ENCODE results near the gene NLK.
"Not testable (repeated sequence)": the region's sequence is repeated elsewhere in the genome, so short reads cannot be mapped to it uniquely, and the experiment has no call there.

NLK gene

DNA sequence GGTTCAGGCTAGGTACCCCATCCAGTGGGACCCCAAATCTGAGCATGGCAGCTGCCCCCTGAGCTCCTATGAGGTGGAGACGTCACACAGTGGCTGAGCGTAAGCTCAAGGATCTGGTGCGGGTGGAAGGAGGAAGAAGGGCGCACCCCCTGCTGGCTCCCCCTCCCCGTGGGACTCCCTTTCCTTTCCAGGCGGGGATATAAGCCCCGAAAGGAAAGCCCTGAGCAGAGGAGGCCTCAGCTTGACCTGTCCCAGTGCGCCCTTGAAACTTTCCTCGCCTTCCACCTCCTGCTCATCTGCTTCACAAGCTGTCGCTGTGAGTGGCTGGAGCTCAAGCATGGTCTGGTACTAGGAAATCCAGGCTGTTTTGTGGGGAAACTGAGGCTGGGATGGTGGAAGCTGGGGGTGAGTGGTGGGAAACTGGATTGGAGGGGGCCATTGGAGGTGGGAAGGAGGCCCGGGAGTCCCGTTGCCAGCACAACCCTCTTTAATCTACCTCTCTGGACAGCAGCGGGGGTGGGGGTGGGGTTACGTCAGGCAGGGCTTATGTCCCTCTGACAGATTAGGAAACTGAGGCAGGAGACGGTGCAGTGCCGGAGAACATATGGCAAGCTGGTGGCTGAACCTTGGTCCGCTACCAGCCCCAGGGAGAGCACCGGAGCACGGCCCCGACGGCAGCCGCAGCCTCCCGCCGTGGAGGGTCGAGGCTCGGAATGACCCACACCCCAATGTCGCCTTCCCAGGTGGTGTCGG is 184.3 kb downstream of the NLK start:
- no peak for DNase-seq (ENCODE audit: insufficient read length, low spot score)
- FAIRE-seq = no peak

DNA sequence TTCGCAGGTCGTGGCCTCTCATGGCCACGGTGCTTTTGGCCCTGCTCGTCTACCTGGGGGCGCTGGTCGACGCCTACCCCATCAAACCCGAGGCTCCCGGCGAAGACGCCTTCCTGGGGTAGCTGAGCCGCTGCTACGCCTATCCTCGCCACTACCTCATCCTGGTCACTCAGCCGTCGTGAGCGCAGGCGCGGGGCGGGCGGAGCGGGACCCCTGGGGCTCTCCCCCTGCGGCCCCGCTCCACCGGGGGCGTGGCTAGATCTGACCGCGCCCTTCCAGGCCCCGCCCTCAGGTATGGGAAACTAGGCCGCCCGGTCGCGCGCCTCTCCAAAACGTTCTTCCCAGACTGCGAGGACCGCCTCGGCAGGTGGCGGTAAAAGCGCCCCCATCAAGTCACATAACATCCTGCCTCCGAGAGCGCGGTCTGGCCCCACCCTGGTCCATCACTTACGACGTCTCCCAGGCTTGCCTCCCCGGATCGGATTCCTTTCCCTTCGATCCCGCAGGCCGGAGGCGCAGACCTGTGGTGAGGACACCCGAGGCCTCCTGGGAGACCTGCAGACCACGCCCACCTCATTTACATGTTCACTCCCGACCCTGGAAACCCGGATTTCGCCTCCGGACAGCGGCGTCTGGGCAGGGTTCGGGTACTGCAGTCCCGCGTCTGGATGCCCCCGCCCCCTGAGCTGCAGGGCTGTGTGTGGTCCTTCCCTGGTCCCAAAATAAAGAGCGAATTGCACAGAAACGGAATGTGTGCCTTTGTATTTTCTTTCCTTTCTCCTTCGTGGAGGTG is 185.0 kb downstream of the NLK start:
- FAIRE-seq (no peak), DNase-seq (ENCODE audit: insufficient read length, low spot score) (no peak)

DNA sequence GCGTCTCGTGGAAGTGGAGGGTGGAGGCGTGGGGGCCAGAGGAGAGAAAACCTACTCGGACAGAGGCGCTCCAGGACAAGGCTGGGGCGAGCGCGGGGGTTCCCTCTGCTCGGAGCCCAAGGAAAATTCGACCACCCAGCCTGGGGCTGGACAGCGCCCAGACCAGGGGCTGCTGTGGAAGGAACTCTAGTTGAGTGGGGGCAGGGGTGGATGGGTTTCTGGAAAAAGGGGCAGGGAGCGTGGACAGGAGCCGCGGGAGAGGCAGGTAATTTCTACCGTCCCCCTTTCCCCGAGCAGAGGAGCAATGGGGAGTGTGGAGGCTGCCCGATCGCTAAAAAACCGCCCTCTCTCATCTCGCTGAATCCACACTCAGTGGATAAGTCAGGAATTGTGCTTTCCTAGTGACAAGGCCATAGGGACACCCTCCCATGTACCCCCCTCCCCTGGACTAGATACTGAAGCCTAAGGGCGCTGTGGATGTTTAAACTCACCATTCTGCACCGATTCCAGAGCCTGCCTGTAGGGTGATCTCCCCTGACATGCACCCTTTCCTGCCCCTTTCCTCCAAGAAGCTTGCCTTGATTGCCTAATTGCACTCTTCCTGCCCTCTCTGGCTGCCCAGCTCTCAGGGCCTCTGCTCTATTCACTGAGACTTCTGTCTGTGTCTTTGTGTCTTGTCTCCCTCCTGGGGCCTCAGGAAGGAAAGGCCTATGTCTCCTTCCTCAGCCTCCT is 185.8 kb downstream of the NLK start:
- FAIRE-seq (no peak), DNase-seq (ENCODE audit: insufficient read length, low spot score) (no peak)

DNA sequence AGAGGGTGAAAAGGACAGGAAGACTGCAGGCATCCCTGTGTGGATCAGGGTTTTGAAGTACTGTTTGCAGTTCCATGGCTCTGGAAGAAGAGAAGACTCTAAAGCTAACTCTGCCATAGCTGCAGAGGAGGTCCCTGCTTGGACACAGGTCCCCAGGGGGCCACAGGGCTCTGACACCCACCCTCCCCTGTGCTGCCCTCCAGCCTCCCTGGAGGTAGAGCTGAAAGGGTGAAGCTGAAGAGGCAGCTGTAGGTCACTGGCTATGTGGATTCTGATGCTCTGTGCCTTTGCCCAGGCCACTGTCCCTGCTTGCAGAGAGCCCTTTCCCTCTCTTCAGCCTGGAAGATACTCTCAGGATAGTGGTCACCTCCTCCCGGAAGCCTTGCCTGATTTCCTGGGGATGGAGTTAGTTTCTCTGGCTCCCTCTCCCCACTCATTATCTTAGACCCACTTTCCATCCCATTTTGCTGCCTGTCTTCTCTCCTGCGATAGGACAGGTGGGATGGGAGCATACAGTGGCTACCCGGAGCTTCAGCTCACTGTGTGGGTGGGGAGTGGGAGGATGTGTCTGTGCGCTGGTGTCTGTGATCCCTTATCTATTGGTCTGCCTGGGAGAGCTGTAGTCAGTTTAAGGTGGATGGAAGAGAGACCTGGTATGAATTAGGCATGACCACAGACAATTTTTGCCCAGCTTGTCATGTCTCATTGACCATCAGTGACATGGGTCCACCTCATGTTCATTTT is 186.7 kb downstream of the NLK start:
- FAIRE-seq (no peak), DNase-seq (ENCODE audit: insufficient read length, low spot score) (no peak)

DNA sequence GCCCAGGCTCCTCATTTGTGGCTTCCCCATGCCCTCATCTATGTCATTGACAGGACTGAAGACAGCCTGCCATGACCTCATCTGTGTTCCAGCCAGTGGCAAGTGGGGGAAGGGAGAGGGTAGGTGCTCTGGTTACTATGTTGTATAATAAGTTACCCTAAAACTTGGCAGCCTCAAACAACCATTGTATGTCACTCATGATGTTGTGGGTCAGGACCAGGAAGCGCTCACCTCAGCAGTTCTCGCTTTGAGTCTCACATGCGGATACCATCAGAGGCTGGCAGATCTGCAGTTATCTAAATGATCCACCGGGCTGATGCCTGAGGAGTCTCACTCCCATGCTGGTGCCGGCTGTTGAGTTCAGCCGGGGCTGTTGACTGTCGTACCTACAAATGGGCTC is 187.5 kb downstream of the NLK start:
- FAIRE-seq = no peak
- no peak for DNase-seq (ENCODE audit: insufficient read length, low spot score)

DNA sequence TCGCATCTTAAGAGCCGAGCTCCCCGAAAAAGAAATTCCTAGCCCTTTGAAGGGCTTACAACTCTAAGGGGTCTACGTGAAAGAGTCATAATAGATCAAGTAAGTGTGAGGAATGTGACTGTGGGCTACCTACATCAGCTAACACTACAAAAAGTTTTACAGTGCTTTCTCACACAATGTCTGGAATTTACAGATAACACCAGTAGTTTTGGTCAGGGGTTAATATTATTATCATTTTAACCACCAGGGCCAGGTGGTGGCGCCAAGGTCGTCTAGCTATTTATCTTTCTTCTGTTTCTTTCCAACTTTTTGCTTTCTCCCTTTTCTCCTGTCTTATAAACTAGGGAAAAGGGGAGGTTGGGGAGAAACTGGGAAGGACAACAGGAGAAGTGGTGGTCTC is 188.1 kb downstream of the NLK start:
- FAIRE-seq; DNase-seq (ENCODE audit: insufficient read length, low spot score): not testable (repeated sequence)

DNA sequence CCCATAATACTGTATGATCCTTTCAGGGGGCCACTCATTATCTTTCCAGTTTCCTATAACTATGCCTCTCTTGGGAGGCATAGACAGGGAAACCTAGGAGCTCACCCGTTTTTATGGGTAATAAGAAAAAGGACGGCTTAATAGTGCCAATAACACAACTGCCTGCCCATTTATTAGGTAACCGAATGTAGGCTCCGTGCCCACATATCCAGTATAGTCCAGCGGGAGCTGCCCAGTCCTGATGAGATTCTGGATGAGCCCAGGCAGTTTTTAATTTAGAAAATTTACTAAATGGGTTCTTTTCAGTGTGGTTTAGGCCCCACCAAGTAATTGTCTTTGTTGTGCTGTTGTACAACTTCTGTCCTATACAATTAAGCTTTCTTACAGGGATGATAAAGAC is 189.1 kb downstream of the NLK start:
- not testable (repeated sequence) for FAIRE-seq; DNase-seq (ENCODE audit: insufficient read length, low spot score)

DNA sequence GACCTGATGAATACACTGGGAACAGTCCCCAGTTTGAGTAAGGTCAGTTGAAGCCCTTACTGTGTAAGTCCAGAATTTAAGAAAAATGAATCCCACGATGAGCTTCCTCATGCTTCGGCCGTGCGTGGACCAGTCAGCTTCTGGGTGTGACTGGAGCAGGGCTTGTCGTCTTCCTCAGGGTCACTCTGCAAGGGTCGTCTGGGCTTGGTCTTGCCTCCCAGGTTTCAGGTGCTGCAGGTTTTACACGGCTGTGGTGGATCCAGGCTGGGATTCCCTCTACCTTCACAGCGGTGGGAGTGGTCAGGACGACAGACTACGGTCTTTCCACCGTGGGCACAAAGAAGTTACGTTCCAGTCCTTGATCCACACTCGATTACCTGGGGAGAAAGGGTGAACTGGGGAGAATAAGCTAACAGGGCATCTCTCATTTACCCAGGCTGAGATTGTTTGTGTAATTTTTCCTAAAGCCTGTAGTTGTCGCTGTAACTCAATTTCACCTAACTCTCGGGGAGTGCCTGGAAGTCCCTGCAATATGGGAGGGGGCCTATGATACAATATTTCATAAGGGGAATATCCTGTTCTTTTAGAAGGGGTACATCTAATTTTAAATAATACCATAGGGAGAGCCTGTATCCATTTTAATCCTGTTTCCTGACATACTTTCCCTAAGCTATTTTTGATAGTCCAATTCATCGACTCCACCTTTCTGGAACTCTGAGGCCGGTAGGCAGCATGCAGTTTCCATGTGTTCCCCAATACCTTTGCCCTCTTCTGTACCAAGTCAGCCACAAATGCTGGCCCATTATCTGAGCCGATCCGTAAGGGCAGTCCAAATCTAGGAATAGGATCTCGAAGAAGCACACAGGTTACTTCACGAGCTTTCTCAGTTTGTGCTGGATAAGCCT is 190.7 kb downstream of the NLK start:
- DNase-seq (ENCODE audit: insufficient read length, low spot score) = not testable (repeated sequence)

DNA sequence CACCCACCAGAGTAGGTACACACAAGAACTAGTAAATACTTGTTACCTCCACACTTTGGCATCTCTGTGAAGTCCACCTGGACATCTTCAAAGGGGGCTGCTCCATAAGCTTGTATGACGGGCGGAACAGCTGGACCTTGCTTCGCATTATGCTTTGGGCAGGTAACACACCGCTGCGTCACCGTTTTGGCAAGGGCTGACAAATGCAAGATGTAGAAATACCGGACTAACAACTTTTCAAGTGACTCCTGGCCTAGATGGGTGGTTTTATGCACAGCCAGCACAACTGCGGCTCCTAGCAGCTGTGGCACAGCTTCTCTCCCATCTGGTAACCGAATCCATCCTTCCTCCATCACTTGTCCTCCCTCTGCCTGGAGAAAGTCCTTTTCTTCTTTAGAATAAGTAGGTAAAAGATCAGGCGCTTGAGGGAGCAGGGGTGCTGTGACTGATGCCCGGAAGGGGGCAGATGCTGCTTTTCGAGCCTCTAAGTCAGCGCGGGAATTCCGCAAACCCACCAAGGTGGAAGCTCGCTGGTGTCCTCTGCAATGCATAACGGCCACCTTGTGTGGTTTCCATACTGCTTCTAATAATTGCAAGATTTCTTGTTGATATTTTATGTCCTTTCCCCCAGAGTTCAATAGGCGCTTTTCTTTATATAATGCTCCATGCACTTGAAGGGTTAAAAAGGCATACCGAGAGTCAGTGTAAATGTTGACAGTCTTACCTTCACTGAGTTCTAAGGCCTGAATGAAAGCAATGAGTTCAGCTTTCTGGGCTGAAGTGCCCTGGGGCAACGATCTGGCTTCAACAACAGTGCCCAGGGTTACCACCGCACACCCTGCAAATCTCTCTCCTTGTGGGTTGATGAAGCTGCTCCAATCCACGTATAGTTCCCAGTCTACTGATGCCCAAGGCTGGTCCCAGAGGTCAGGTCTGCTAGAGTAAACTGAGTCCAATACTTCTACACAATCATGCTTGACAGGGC is 191.7 kb downstream of the NLK start:
- DNase-seq (ENCODE audit: insufficient read length, low spot score); FAIRE-seq: not testable (repeated sequence)

More for the DNA sequence above, 190.7 kb downstream of the NLK start:
- not testable (repeated sequence) for FAIRE-seq

DNA sequence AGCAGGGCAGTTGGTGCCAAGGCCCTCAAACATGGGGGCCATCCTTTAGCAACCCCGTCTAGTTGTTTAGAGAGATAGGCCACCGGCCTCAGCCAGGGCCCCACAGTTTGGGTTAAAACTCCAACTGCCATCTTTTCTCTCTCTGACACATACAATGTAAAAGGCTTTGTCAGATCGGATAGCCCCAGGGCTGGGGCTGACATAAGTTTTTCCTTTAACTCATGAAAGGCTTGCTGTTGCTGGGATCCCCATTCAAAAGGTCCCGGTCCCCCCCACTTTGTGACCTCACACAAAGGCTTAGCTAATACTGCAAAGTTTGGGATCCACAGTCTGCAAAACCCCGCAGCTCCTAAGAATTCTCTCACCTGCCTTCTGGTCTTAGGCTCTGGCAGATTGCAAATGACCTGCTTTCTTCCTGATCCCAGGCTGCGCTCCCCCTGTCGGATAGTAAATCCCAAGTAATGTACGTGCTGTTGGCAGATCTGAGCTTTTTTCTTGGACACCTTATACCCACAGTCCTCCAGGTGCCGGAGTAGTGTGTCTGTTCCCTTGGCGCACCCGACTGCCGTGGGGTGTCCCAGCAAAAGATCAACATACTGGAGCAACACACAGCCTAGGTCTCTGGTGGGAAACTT is 192.7 kb downstream of the NLK start:
- not testable (repeated sequence) for FAIRE-seq; DNase-seq (ENCODE audit: insufficient read length, low spot score)

DNA sequence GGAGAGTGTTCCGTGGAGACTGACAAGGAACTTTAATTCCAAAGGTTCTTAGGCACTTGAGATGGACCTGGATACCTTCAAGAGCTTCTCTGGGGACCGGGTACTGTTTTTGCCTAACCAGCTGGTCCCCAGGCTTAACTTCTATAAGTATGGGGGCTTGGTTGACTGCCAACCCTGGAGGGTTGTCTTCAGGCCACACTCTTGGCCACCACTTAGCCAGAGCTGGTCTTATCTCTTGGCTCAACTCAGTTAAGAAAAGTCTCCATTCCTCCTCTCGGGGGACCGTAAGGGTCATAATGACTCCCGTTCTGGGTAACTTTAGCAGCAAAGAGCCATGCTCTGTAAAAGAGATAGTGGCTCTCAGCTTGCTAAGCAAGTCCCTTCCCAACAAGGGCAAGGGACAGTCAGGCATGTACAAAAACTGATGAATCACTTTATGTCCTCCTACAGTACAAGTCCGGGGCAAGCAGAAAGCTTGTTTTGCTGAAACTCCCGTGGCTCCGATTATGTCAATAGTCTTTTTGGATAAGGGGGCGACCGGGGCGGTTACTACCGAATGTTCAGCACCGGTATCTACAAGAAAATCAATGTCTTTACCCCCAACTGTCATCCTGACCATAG is 193.7 kb downstream of the NLK start:
- FAIRE-seq; DNase-seq (ENCODE audit: insufficient read length, low spot score): not testable (repeated sequence)

DNA sequence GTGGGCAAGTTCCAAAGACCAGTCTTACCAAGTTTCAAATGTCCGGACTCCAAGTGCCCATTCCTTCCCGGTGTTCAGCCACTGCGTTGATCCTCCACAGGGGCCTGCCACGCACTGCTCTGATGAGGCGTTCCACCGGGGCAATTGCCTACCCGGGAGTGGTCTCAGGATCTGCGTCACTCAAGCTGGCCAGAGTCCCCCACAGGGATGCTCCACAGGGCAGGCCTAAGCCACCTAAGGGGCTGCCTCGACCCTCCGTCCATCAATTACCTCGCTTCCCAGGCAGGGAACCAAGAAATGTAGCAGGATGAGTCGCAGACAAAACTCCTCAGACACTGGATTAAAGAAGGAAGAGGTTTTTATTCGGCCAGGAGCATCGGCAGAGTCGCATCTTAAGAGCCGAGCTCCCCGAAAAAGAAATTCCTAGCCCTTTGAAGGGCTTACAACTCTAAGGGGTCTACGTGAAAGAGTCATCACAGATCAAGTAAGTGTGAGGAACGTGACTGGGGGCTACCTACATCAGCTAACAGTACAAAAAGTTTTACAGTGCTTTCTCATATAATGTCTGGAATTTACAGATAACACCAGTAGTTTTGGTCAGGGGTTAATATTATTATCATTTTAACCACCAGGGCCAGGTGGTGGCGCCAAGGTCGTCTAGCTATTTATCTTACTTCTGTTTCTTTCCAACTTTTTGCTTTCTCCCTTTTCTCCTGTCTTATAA is 196.2 kb downstream of the NLK start:
- FAIRE-seq; DNase-seq (ENCODE audit: insufficient read length, low spot score): not testable (repeated sequence)

DNA sequence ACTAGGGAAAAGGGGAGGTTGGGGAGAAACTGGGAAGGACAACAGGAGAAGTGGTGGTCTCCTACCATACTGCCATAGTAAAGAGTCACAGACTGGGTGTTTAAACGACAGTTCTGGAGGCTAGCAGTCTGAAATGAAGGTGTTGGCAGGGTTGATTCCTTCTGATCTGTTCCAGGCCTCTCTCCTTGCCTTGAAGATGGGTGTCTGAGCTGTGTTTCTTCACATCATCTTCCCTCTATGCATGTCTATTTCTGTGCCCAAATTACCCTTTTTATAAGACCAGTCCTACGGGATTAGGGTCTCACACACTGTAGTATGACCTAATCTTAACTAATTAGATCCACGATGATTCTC is 196.8 kb downstream of the NLK start:
- FAIRE-seq = no peak
- DNase-seq (ENCODE audit: insufficient read length, low spot score) = no peak

DNA sequence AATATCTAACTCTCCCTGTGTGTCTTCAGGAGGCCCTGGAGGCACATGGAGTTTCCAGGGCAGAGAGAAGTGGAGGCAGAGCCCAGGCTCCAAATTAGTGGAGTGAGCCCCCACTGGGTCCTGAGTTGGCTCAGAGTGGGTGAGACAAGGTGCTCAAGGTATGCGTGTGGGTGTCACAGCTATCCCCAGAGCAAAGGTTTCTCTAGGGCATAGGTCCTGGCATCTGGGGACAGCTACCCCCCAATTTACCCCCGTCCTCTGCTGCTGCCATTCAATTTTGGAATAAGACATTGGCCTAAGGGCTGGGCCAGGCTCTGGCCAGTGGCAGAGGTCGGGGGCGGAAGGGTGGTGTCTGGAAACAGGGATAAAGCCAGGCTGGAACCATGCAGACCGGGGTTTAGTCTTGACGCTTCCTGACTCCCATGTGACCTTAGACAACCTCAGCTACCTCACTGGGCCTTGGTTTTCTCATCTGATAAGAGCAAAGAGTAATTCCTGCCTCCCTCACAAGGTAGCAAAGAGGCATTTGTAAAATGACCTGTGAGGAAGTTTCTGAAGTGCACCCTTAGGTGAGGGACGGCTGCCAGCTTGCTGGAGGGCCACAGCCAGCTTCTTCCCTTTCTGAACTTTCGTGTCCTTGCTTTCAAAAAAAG is 198.3 kb downstream of the NLK start:
- DNase-seq (ENCODE audit: insufficient read length, low spot score) (no peak), FAIRE-seq (no peak)

DNA sequence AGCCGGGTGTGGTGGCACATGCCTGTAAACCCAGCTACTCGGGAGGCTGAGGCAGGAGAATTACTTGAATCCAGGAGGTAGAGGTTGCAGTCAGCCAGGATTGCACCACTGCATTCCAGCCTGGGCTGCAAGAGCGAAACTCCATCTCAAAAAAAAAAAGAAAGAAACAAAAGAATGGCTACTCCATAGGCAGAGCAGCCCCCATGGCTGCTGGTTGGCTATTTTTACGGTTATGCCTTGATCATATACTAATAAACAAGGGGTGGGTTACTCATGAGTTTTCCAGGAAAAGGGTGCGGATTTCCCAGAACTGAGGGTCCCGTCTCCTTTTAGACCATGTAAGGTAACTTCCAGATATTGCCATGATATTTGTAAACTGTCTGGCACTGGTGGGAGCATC is 200.3 kb downstream of the NLK start:
- FAIRE-seq (no peak), DNase-seq (ENCODE audit: insufficient read length, low spot score) (no peak)

DNA sequence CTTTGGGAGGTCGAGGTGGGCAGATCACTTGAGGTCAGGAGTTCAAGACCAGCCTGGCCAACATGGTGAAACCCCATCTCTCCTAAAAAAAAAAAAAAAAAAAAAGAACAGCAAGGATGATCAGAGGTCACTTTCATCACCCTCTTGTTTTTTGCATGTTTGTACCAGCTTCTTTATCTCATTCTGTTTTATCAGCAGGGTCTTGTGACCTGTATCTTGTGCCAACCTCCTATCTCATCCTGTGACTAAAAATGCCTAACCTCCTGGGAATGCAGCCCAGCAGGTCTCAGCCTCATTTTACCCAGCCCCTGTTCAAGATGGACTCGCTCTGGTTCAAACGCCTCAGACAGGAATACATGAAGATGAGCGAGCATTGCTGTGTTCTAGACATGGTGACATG is 200.8 kb downstream of the NLK start:
- not testable (repeated sequence) for FAIRE-seq; DNase-seq (ENCODE audit: insufficient read length, low spot score)
